Epithelial cell of prostate (primary cell): ENCODE data around the gene SYT14.
A peak's percentile ranks its signal among the peaks of the same experiment; 100 is the strongest.
"Not testable (repeated sequence)": the region's sequence is repeated elsewhere in the genome, so short reads cannot be mapped to it uniquely, and the experiment has no call there.

ENCODE experiments used
- DNase-seq: peaks from one replicate; pipeline ENCODE4 v3.0.0-alpha.2; 2011; ENCODE audit warnings: low read depth, low spot score
- H3K27ac ChIP-seq: fragments of 450-650 bp; 2 replicates; pipeline ENCODE4 v1.5.1; 2017; ENCODE audit warnings: mild to moderate bottlenecking

Gene SYT14

DNA sequence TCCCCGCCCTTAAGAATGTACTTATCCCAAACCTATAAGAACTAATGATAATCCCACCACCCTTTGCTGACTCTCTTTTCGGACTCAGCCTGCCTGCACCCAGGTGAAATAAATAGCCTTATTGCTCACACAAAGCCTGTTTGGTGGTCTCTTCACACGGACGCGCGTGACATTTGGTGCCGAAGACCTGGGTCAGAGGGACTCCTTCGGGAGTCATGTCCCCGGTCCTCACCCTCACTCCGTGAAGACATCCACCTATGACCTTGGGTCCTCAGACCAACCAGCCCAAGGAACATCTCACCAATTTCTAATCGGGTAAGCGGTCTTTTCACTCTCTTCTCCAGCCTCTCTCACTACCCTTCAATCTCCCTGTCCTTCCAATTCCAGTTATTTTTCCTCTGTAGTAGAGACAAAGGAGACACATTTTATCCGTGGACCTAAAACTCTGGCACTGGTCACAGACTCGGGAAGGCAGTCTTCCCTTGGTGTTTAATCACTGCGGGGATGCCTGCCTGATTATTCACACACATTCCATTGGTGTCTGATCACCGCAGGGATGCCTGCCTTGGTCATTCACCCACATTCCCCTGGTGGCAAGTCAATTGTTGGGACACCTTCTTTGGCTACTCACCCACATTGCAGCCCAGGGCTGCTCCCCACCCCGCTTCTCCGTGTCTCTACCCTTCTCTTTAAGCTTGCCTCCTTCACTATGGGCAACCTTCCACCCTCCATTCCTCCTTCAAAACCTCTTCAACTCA lies 250.0 kb downstream of the SYT14 start:
- H3K27ac ChIP-seq: not testable (repeated sequence)
- DNase-seq: peak; percentile 16

DNA sequence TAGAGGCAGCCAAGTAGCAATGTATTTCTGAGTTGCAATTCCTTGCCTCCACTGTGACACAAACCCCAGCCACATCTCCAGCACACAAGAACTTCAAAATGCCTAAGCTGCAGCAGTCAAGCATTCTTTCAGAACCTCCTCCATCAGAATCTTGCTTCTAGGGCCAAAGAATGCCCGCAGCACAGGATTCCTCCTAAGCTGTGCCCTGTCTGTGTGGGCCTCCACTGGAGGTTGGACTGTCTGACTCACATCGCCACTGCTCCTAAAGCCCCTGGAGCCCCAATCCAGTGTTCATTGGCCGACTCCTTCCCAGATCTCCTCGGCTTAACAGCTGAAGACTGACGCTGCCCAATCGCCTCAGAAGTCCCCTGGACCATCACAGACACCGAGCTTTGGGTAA lies 251.4 kb downstream of the SYT14 start:
- no peak for DNase-seq
- no peak overlapping the region for H3K27ac ChIP-seq

DNA sequence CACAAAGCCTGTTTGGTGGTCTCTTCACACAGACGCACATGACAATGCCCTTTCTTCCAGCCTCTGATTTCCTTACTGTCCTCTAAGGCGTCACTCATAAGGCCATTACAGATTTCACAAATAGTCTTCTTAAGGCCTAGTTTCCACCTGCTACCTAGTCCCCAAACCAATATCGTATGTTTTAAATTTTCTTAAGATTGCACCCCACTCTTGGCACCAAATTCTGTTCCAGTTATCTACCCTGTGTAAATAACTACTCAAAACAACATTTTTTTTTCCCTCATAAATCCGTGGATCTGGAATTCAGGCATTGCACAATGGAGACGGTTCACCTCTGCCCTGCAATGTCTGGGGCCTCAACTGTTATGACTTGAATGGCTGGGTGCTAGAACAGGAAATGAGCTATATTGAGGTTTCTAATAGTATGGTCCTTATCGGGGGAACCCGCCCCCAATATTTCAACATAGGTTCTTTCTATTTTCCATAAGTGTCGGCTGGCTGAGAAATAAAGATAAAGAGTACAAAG lies 257.7 kb downstream of the SYT14 start:
- no peak overlapping the region for H3K27ac ChIP-seq
- no peak for DNase-seq

DNA sequence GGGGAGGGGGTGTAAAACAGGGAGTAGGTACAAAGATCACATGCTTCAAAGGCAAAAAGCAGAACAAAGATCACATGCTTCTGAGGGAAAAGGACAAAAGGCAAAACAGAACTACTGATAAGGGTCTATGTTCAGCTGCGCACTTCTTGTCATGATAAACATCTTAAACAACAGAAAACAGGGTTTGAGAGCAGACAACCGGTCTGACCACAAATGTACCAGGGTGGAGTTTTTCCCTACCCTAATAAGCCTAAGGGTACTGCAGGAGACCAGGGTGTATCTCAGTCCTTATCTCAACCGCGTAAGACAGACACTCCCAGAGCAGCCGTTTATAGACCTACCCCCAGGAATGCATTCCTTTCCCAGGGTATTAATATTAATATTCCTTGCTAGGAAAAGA lies 258.2 kb downstream of the SYT14 start:
- H3K27ac ChIP-seq, DNase-seq: not testable (repeated sequence)

DNA sequence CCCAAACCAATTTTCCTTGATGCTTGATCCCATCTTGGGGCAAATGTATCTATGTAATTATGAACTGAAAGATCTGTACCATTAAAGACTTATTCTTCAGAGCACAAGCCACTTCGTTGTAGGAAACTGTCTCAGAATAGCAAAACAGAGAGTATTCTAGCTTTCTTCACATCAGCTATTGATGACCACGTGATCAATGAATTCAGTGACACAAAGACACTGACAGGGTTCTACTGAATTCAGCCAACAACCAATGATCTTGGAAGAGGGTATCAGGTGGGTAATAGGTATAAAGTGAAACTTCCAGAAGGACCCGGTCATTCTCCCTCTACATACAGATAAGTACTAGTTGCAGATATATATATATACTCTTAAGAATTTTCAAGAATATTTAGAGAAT lies 260.8 kb downstream of the SYT14 start:
- no peak overlapping the region for H3K27ac ChIP-seq
- DNase-seq: no peak

DNA sequence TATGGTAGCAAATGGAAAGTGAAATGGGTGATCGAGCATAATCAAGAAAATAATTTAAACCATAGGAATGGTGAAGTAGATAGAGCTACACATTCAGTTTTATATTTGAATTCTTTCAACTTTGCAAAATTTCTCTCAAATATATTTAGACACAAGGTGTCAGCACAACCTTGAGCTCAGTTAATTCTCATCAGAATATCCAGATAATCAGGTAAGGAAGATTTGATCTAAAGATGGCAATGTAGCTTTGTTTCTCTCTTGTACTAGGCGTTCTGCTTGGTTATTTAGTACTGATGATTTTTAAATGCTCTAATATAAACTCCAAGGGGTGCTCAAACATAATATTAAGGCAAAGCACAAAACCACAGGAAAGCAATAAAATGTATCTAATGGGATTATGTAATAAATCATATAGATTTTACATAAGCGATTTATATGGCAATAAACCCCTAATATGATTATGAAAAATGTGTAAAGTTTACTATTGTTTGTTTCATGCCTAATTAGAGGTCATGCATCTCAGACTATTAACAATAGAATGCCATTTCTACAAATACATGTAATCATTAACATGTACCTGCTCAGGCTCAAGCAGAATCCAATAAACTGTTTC lies 262.2 kb downstream of the SYT14 start:
- DNase-seq: no peak
- no peak overlapping the region for H3K27ac ChIP-seq

DNA sequence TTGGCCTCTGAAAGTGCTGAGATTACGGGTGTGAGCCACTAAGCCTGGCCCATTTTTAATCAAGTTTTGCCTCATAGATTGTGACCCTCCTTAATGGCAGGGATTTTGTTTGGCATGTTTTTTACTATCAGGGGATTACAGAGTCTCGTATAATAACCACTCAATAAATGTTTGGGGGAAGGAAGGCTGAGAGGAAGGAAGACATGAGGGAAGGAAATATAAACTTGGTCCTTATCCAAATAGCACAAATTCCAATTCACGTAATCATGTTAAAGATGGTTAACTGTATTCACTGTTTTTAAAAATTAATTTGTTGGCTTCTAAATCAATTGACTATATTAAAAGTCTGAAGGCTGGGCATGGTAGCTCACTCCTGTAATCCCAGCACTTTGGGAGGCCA lies 263.7 kb downstream of the SYT14 start:
- no peak overlapping the region for H3K27ac ChIP-seq
- DNase-seq: no peak

DNA sequence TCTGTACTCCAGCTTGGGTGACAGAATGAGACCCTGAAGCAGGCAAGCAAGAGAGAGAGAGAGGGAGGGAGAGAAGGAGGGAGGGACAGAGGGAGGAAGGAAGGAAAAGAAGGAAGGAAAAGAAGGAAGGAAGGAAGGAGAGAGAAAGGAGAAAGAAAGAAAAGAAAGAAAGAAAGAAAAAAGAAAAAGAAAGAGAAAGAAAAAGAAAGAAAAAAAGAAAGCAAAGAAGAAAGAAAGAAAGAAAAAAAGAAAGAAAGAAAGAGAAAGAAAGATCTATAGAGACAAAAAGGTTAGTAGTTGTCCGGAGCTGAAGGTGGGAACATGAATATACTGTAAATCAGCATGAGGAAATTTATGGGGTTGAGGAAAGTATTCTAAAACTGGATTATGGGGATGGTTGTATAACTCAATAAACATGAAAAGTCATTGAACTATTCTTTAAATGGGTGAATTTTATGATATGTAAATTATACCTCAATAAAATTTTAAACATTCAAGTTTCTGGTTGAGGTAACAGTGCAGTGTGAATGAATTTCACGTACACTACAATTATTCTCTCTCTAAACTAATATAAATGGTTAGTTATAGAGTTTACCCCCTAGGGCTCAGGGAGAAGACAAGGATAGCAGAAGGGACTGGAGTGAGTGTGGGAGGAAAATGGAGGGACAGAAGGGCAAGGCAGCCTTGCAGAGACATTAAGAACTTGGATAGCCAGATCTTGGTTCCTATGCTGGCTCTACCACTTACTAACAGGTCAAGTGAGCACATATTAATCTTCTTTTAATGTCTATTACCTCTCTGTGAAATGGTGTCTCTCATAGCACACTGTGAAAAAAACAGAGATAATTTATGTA lies 269.8 kb downstream of the SYT14 start:
- no peak overlapping the region for H3K27ac ChIP-seq
- DNase-seq: no peak

DNA sequence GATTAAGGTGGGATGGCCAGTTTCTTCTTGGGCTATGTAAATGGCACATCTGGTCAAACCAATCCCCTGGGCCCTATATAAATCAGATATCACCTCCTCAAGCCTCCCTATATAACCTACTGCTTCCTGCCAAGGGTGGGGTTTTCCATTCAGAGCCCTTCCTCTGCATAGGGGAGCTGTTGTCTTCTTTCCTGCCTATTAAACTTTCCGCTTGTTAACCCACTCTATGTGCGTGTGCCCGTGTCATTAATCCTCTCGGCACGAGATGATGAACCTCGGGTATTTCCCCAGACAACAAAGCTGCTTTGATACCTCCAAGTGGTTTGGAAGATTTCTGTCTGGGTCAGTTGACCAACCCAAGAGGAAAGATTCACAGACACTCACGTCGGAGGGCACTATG lies 275.3 kb downstream of the SYT14 start:
- no peak overlapping the region for H3K27ac ChIP-seq
- no peak for DNase-seq

DNA sequence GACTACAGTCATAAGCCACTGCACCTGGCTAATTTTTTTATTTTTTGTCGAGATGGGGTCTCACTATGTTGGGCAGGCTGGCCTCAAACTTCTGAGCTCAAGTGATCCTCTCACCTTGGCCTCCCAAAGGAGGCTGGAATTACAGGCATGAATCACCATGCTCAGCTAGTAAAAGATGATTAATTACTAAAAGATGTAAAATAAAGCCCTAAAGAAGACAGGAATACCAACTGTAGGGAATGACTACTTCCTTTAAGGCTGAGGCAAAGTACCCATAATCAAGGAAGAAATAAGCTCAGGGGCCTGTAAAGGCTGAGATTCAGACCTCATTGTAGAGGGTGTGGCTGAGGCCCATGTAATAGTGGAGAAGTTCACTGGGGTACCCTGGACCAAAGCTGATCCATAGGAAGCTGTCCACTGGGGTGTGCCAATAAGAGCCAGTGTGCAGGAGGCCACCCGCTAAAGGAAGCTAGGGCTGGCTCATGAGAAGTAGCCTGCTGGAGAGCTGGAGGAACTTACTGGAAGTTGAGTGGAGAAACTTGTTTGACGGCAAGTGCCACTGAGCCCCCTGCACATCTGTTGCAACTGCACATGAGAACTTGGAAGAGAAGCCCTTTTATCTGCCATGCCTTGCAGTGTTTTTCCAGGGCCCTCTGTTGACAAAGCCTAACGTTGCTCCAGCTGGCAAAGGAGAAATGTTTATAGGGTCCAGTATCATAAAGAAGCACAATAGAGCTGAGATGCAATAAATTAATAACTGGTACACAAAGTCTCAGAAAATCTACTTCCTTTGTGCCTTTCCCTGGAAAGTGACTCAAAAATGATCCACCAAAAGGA lies 276.8 kb downstream of the SYT14 start:
- no peak overlapping the region for H3K27ac ChIP-seq
- no peak for DNase-seq

DNA sequence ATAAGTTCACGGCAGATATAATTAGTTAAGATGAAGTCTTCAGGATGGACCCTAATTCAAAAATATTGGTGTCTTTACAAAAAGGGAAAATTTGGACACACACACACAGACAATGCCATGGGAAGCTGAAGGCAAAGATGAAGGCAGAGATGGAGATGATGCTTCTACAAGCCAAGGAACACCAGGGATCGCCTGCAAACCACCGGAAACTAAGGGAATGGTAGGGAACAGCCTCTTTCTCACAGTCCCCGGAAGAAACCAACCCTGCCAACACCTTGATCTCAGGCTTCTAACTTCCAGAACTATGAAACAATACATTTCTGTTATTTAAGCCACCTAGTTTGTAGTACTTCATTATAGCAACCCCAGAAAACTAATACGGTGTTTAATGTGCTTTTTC lies 279.5 kb downstream of the SYT14 start:
- DNase-seq: no peak

DNA sequence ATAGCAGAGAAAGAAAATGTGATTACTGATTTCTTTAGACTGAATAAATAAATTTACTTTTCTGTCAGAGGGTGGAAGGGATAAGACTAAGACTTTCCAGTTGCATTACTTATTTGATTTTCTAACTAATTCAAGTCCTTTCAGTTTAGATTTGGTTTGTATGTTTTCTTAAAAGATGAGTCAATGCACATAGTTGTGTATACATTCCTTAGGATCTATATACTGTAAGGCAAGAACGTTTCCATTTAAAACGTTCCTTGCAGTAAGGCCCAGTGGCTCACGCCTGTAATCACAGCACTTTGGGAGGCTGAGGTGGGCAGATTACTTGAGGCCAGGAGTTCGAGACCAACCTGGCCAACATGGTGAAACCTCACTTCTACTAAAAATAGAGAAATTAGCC lies 280.0 kb downstream of the SYT14 start:
- H3K27ac ChIP-seq: no peak overlapping the region
- DNase-seq: no peak

More for the DNA sequence above, 279.5 kb downstream of the SYT14 start:
- H3K27ac ChIP-seq: no peak overlapping the region
